NCI-H2107 treated with DMSO at 0.1 percent for 48 hours (cell line): Measurements from ENCODE around the gene CHP1.
A peak's percentile ranks its signal among the peaks of the same experiment; 100 is the strongest.
"Not testable (repeated sequence)": the region's sequence is repeated elsewhere in the genome, so short reads cannot be mapped to it uniquely, and the experiment has no call there.

ENCODE experiments used
- DNase-seq: peaks from one replicate; lab custom pipeline; 2025; ENCODE audit not compliant: unreplicated experiment; lab: John Stamatoyannopoulos, UW

CHP1 gene

GRCh38 chr15:41230650-41231421 is at the start of gene CHP1, which contains the start of gene EXD1:
TSS of gene CHP1 (plus strand) at chr15:41231268. CDS start at chr15:41231383, 115 bp downstream.
TSS of gene EXD1 (minus strand) at chr15:41230757. CDS start at chr15:41226575, 4,182 bp downstream.
- DNase-seq: peak; percentile 67

- DNase-seq: no peak
Observed at GRCh38 chr15:41182266-41182665, 48.8 kb upstream of the CHP1 start.

GRCh38 chr15:41183581-41183980 is 47.5 kb upstream of the CHP1 start:
- no peak for DNase-seq

GRCh38 chr15:41194444-41194843 is 36.6 kb upstream of the CHP1 start:
- DNase-seq: no peak

GRCh38 chr15:41199470-41199869 is 31.6 kb upstream of the CHP1 start:
- no peak for DNase-seq

- DNase-seq: no peak
Observed at GRCh38 chr15:41203395-41203794, 27.7 kb upstream of the CHP1 start.

- no peak for DNase-seq
Observed at GRCh38 chr15:41205315-41205714, 25.8 kb upstream of the CHP1 start.

GRCh38 chr15:41207687-41208448 is 23.2 kb upstream of the CHP1 start:
- no peak for DNase-seq

- DNase-seq: no peak
Observed at GRCh38 chr15:41215708-41216107, 15.4 kb upstream of the CHP1 start.

- no peak for DNase-seq
Observed at GRCh38 chr15:41218851-41219250, 12.2 kb upstream of the CHP1 start.

- no peak for DNase-seq
Observed at GRCh38 chr15:41219381-41219780, 11.7 kb upstream of the CHP1 start.

- no peak for DNase-seq
Observed at GRCh38 chr15:41230345-41230649, 771 bp upstream of the CHP1 start.

GRCh38 chr15:41231422-41232226 is 556 bp downstream of the CHP1 start:
- DNase-seq: no peak

GRCh38 chr15:41233367-41233771 is 2.3 kb downstream of the CHP1 start:
- no peak for DNase-seq

- DNase-seq: not testable (repeated sequence)
Observed at GRCh38 chr15:41235228-41235627, 4.2 kb downstream of the CHP1 start.

- no peak for DNase-seq
Observed at GRCh38 chr15:41235929-41236328, 4.9 kb downstream of the CHP1 start.

GRCh38 chr15:41238100-41238499 is 7.0 kb downstream of the CHP1 start:
- no peak for DNase-seq

- DNase-seq: peak; percentile 25
Observed at GRCh38 chr15:41241221-41241964, 10.3 kb downstream of the CHP1 start.

GRCh38 chr15:41250745-41251144 is 19.7 kb downstream of the CHP1 start:
- not testable (repeated sequence) for DNase-seq

- no peak for DNase-seq
Observed at GRCh38 chr15:41251411-41251810, 20.3 kb downstream of the CHP1 start.

- peak; percentile 4 for DNase-seq
Observed at GRCh38 chr15:41254560-41254959, 23.5 kb downstream of the CHP1 start.
